Neutrophil (primary cell): ENCODE data around the gene TMEM151A.
"Not testable (repeated sequence)": the region's sequence is repeated elsewhere in the genome, so short reads cannot be mapped to it uniquely, and the experiment has no call there.

Source experiments
- H3K27ac ChIP-seq: fragments of 200-600 bp; sonication (generic); 2 replicates; pipeline ENCODE4 v1.5.1; 2016; ENCODE audit warnings: mild to moderate bottlenecking, moderate library complexity
- H3K27me3 ChIP-seq: fragments of 200-600 bp; sonication (generic); 2 replicates; pipeline ENCODE4 v1.6.0; 2016; ENCODE audit warnings: mild to moderate bottlenecking
- H3K36me3 ChIP-seq: fragments of 200-600 bp; sonication (generic); 2 replicates; pipeline ENCODE4 v1.5.1; 2017
- H3K4me1 ChIP-seq, 2 experiments: fragments of 200-600 bp in 1 of 2; sonication (generic) in 1 of 2; 1 replicate in 1 of 2; 2 replicates in 1 of 2; pipeline versions ENCODE4 v1.5.1 to v1.6.1; 2013 to 2016; ENCODE audit warnings: low read depth in 1 of 2, low read length in 1 of 2, mild to moderate bottlenecking in 1 of 2, moderate library complexity in 1 of 2; ENCODE audit not compliant: control insufficient read depth in 1 of 2, insufficient read depth in 1 of 2
- H3K4me3 ChIP-seq, 2 experiments: fragments of 200-600 bp in 1 of 2; sonication (generic) in 1 of 2; 1 replicate in 1 of 2; 2 replicates in 1 of 2; pipeline ENCODE4 v1.5.1; 2013 to 2016; ENCODE audit warnings: low read depth in 1 of 2, low read length in 1 of 2, mild to moderate bottlenecking in 1 of 2, moderate library complexity in 1 of 2
- H3K9me3 ChIP-seq: fragments of 200-600 bp; sonication (generic); 2 replicates; pipeline ENCODE4 v1.5.1; 2016
- TF ChIP-seq, protein P1 (sequence below): fragments of 200-600 bp; sonication (generic); IDR thresholded peaks from 2 replicates; pipeline ENCODE4 v1.5.1; 2016; ENCODE audit warnings: antibody characterized with exemption

The TMEM151A gene

GRCh38 chr11:66297610-66298009, 5.9 kb downstream of the TMEM151A start:
- H3K27ac ChIP-seq: no peak overlapping the region
- H3K9me3 ChIP-seq: no peaks in the 10 kb centered on the region
- H3K36me3 ChIP-seq: no peaks in the 10 kb centered on the region
- H3K4me1 ChIP-seq: no peaks in the 10 kb centered on the region
- no peak overlapping the region for H3K4me3 ChIP-seq
- TF ChIP-seq, protein P1, sequence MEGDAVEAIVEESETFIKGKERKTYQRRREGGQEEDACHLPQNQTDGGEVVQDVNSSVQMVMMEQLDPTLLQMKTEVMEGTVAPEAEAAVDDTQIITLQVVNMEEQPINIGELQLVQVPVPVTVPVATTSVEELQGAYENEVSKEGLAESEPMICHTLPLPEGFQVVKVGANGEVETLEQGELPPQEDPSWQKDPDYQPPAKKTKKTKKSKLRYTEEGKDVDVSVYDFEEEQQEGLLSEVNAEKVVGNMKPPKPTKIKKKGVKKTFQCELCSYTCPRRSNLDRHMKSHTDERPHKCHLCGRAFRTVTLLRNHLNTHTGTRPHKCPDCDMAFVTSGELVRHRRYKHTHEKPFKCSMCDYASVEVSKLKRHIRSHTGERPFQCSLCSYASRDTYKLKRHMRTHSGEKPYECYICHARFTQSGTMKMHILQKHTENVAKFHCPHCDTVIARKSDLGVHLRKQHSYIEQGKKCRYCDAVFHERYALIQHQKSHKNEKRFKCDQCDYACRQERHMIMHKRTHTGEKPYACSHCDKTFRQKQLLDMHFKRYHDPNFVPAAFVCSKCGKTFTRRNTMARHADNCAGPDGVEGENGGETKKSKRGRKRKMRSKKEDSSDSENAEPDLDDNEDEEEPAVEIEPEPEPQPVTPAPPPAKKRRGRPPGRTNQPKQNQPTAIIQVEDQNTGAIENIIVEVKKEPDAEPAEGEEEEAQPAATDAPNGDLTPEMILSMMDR: no peak
- H3K27me3 ChIP-seq: peaks cover 51% of the 10 kb centered on the region

DNA sequence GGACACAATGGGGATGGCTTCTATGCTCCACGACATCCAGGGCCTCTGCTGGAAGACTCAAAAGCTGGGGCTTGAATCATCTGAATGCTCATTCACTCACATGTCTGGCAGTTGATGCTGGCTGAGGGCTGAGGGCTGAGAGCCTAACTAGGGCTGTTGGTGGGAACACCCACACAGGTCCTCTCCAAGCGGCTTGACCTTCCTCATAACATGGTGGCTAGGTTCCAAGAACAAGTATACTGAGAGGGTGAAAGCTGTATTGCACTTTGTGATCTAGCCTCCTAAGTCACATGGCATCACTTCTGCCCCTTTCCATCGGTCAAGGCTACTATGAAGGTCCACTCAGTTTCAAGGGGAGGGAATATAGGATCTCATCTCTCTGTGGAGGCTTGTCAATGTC, 7.5 kb downstream of the TMEM151A start:
- TF ChIP-seq, protein P1: no peak
- H3K4me3 ChIP-seq: no peak overlapping the region
- no peak overlapping the region for H3K27ac ChIP-seq
- no peaks in the 10 kb centered on the region for H3K36me3 ChIP-seq
- H3K9me3 ChIP-seq: no peaks in the 10 kb centered on the region
- peaks cover 36% of the 10 kb centered on the region for H3K27me3 ChIP-seq
- no peaks in the 10 kb centered on the region for H3K4me1 ChIP-seq

GRCh38 chr11:66302656-66303055, 11.0 kb downstream of the TMEM151A start:
- no peaks in the 10 kb centered on the region for H3K9me3 ChIP-seq
- H3K4me1 ChIP-seq: no peaks in the 10 kb centered on the region
- TF ChIP-seq, protein P1: no peak
- H3K27ac ChIP-seq: no peak overlapping the region
- H3K27me3 ChIP-seq: peaks cover 9% of the 10 kb centered on the region
- H3K4me3 ChIP-seq: no peak overlapping the region
- H3K36me3 ChIP-seq: no peaks in the 10 kb centered on the region

DNA sequence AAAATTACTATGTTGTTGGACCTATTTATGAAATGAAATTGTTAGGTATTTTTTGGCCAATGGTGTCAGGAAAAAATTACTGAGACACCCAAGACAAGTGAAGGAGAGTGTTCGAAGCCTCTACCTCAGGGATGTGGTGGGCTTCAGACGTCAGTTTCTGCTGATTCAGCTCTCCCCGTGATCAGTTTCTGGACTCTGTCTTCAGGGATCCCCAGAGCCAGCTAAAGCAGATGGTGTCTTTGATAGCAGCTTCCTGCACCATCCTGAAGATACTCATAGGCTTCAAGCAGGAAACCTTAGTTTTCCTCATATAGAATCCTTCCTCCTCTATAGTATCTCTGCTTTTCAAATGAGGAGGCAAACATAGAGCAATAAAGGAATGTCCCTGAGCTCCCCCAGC, 17.8 kb downstream of the TMEM151A start:
- Histone ChIP-seq H3K4me1 (peaks cover 16 to 22% of the 10 kb centered on the region in 2 experiments), H3K4me3 (no peak overlapping the region), H3K9me3 (no peaks in the 10 kb centered on the region), H3K27ac (no peak overlapping the region), H3K27me3 (peaks cover 58% of the 10 kb centered on the region), H3K36me3 (no peaks in the 10 kb centered on the region)
- TF ChIP-seq, protein P1: no peak

DNA sequence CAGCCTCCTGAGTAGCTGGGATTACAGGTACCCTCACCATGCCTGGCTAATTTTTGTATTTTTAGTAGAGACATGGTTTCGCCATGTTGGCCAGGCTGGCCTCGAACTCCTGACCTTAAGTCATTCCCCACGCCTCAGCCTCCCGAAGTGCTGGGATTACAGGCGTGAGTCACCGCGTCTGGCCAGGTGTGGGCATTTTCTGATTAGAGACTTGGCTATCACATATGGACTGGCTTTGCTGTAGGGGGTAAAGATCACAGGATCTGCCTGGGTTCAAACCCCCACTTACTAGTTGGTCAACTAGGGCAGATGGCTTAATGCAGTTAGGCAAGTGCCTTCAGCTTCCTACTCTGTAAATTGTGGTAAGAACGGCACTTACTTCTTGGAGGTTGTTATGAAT, 18.6 kb downstream of the TMEM151A start:
- no peak overlapping the region for H3K4me3 ChIP-seq
- peaks cover 16 to 22% of the 10 kb centered on the region in 2 experiments for H3K4me1 ChIP-seq
- TF ChIP-seq, protein P1: no peak
- H3K27me3 ChIP-seq: peaks cover 66% of the 10 kb centered on the region
- no peaks in the 10 kb centered on the region for H3K9me3 ChIP-seq
- no peaks in the 10 kb centered on the region for H3K36me3 ChIP-seq
- H3K27ac ChIP-seq: no peak overlapping the region

DNA sequence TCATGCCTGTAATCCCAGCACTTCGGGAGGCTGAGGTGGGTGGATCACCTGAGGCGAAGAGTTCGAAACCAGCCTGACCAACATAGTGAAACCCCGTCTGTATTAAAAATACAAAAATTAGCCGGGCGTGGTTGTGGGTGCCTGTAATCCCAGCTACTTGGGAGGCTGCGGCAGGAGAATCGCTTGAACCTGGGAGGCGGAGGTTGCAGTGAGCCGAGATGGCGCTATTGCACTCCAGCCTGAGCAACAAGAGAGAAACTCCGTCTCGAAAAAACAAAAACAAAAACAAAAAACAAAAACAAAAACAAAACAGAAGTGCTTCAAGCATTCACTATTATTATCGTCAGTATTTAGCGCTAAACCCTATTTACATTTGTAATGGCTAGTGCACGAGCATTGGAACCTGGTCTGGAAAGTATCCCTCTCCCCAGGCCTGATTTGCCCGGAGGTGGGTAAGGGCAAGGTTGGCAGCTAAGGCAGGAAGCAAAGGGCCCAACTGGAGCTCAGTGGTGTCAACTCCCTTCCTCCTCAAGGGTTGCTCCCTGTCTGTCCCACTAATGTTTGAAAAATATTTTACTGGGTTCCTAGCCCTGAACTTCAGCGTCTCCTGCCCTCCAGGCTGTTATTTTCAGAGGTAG, 19.2 kb downstream of the TMEM151A start:
- H3K27me3 ChIP-seq: peaks cover 72% of the 10 kb centered on the region
- not testable (repeated sequence) for H3K27ac ChIP-seq, H3K9me3 ChIP-seq, H3K4me3 ChIP-seq, H3K36me3 ChIP-seq
- H3K4me1 ChIP-seq: peaks cover 16 to 22% of the 10 kb centered on the region in 2 experiments
